ENCODE data around the gene ZSWIM9. TPM values are rescaled to one million over a fixed set of nuclear protein-coding genes. Genes with fewer than 3 reads are reported as not detected.

ZSWIM9 gene
- total and polyA plus RNA-seq, 2 donors from 2014 or later = 5.5 to 7.8 TPM

GRCh38 chr19:48182434-48182833 is 12.0 kb downstream of the ZSWIM9 start:
- H3K4me1 ChIP-seq (ENCODE audit: control insufficient read depth in 2 of 3, insufficient read depth in 2 of 3, low read depth in 1 of 3, low read length in 3 of 3) = no peaks in the 10 kb centered on the region
- TF ChIP-seq CTCF (IDR thresholded peaks at IDR 0.05; ENCODE audit: borderline replicate concordance, extremely low read depth, insufficient read depth) = no peak
- no peaks in the 10 kb centered on the region for H3K27me3 ChIP-seq (ENCODE audit: control insufficient read depth, insufficient read depth, low read length)
- DNase-seq (peak in 1 of 5 donors; percentile 71), FAIRE-seq (no peak)
- H3K9me3 ChIP-seq (ENCODE audit: control insufficient read depth in 2 of 3, insufficient read depth in 1 of 3, low read length in 3 of 3) = peaks cover 0 to 7% (median 6%) of the 10 kb centered on the region in 3 donors
- intact Hi-C loops (cut with DNase I) = no loop called here
- H3K4me3 ChIP-seq (ENCODE audit: low read length in 3 of 3) = no peak overlapping the region
- no peak overlapping the region for H3K9ac ChIP-seq (ENCODE audit: low read length in 3 of 3)
- no peak overlapping the region for H3K27ac ChIP-seq (ENCODE audit: low read depth in 2 of 2, low read length in 2 of 2)
- no peaks in the 10 kb centered on the region for H3K36me3 ChIP-seq (ENCODE audit: control insufficient read depth in 2 of 3, insufficient read depth in 3 of 3, low read length in 3 of 3)

GRCh38 chr19:48183356-48183755 is 12.9 kb downstream of the ZSWIM9 start:
- Histone ChIP-seq H3K27me3 (ENCODE audit: control insufficient read depth, insufficient read depth, low read length) (no peaks in the 10 kb centered on the region), H3K9me3 (ENCODE audit: control insufficient read depth in 2 of 3, insufficient read depth in 1 of 3, low read length in 3 of 3) (peaks cover 0 to 7% (median 6%) of the 10 kb centered on the region in 3 donors), H3K27ac (ENCODE audit: low read depth in 2 of 2, low read length in 2 of 2) (no peak overlapping the region), H3K9ac (ENCODE audit: low read length in 3 of 3) (no peak overlapping the region), H3K36me3 (ENCODE audit: control insufficient read depth in 2 of 3, insufficient read depth in 3 of 3, low read length in 3 of 3) (no peaks in the 10 kb centered on the region), H3K4me3 (ENCODE audit: low read length in 3 of 3) (no peak overlapping the region), H3K4me1 (ENCODE audit: control insufficient read depth in 2 of 3, insufficient read depth in 2 of 3, low read depth in 1 of 3, low read length in 3 of 3) (no peaks in the 10 kb centered on the region)
- TF ChIP-seq CTCF (IDR thresholded peaks at IDR 0.05; ENCODE audit: borderline replicate concordance, extremely low read depth, insufficient read depth) = no peak
- FAIRE-seq = no peak
- intact Hi-C loops (cut with DNase I) = no loop called here
- DNase-seq = no peak

GRCh38 chr19:48186015-48186414 is 15.5 kb downstream of the ZSWIM9 start:
- H3K27me3 ChIP-seq (ENCODE audit: control insufficient read depth, insufficient read depth, low read length) = no peaks in the 10 kb centered on the region
- no peaks in the 10 kb centered on the region for H3K36me3 ChIP-seq (ENCODE audit: control insufficient read depth in 2 of 3, insufficient read depth in 3 of 3, low read length in 3 of 3)
- intact Hi-C loops (cut with DNase I) = no loop called here
- DNase-seq (peak in 1 of 5 donors; percentile 12), FAIRE-seq (no peak)
- no peak for TF ChIP-seq CTCF (IDR thresholded peaks at IDR 0.05; ENCODE audit: borderline replicate concordance, extremely low read depth, insufficient read depth)
- H3K4me1 ChIP-seq (ENCODE audit: control insufficient read depth in 2 of 3, insufficient read depth in 2 of 3, low read depth in 1 of 3, low read length in 3 of 3) = no peaks in the 10 kb centered on the region
- no peak overlapping the region for H3K9ac ChIP-seq (ENCODE audit: low read length in 3 of 3)
- no peak overlapping the region for H3K4me3 ChIP-seq (ENCODE audit: low read length in 3 of 3)
- no peak overlapping the region for H3K27ac ChIP-seq (ENCODE audit: low read depth in 2 of 2, low read length in 2 of 2)
- peaks cover 0 to 7% (median 6%) of the 10 kb centered on the region in 3 donors for H3K9me3 ChIP-seq (ENCODE audit: control insufficient read depth in 2 of 3, insufficient read depth in 1 of 3, low read length in 3 of 3)

GRCh38 chr19:48186541-48186991 is 16.1 kb downstream of the ZSWIM9 start:
- FAIRE-seq (no peak), DNase-seq (peak in 1 of 5 donors; percentile 58)
- Histone ChIP-seq H3K9me3 (ENCODE audit: control insufficient read depth in 2 of 3, insufficient read depth in 1 of 3, low read length in 3 of 3) (peaks cover 0 to 3% (median 2%) of the 10 kb centered on the region in 3 donors), H3K4me3 (ENCODE audit: low read length in 3 of 3) (no peak overlapping the region), H3K9ac (ENCODE audit: low read length in 3 of 3) (no peak overlapping the region), H3K27me3 (ENCODE audit: control insufficient read depth, insufficient read depth, low read length) (no peaks in the 10 kb centered on the region), H3K27ac (ENCODE audit: low read depth in 2 of 2, low read length in 2 of 2) (no peak overlapping the region), H3K4me1 (ENCODE audit: control insufficient read depth in 2 of 3, insufficient read depth in 2 of 3, low read depth in 1 of 3, low read length in 3 of 3) (no peaks in the 10 kb centered on the region), H3K36me3 (ENCODE audit: control insufficient read depth in 2 of 3, insufficient read depth in 3 of 3, low read length in 3 of 3) (no peaks in the 10 kb centered on the region)
- TF ChIP-seq CTCF (IDR thresholded peaks at IDR 0.05; ENCODE audit: borderline replicate concordance, extremely low read depth, insufficient read depth) = no peak
- intact Hi-C loops (cut with DNase I) = no loop called here

All from kidney (tissue), 14 donors.